K562 (cell line): ENCODE results near the gene PRDX3.

Experiments used
- CBFB ChIP-seq: sonication (generic); formaldehyde crosslinking; IDR thresholded peaks from 2 replicates; pipeline ENCODE4 v1.4.0; 2020; ENCODE audit warnings: mild to moderate bottlenecking, missing genetic modification reagents
- CTCF ChIP-seq, 3 experiments: IDR thresholded peaks in 2 of 3; conservative IDR thresholded peaks in 1 of 3; 2 replicates each; pipeline ENCODE4 v1.5.1; 2011 to 2012; ENCODE audit warnings: low read length in 3 of 3, mild to moderate bottlenecking in 3 of 3, control low read depth in 2 of 3, improper control_type of control experiment in 1 of 3, inconsistent platforms in 1 of 3, low read depth in 1 of 3, mixed read lengths in 1 of 3, moderate library complexity in 1 of 3; ENCODE audit not compliant: insufficient read depth in 2 of 3
- FOS ChIP-seq: IDR thresholded peaks from 3 replicates; pipeline ENCODE4 v1.6.1; 2011; ENCODE audit not compliant: insufficient read length; ENCODE audit errors: extremely low read depth
- HNRNPK ChIP-seq: fragments of 200-400 bp; formaldehyde crosslinking; IDR thresholded peaks from one replicate; pipeline ENCODE4 v1.6.1; 2018; ENCODE audit warnings: mild to moderate bottlenecking, low read depth, low read length; ENCODE audit not compliant: poor library complexity, severe bottlenecking
- KDM1A ChIP-seq, 2 experiments: fragments of 450-650 bp; IDR thresholded peaks; 2 replicates each; pipeline ENCODE4 v1.6.1; 2016; ENCODE audit warnings: mild to moderate bottlenecking in 2 of 2
- KDM4B ChIP-seq, 2 experiments: fragments of 450-650 bp in 1 of 2; sonication (generic) in 1 of 2; IDR thresholded peaks; 2 replicates each; pipeline ENCODE4 v1.6.1; 2016 to 2017; ENCODE audit warnings: borderline replicate concordance in 2 of 2, antibody characterized with exemption in 1 of 2, low read depth in 1 of 2, mild to moderate bottlenecking in 1 of 2
- MAX ChIP-seq: sonication (generic); formaldehyde crosslinking; IDR thresholded peaks from 2 replicates; pipeline ENCODE4 v1.9.0; 2022; ENCODE audit warnings: mild to moderate bottlenecking, missing genetic modification reagents
- POLR2B ChIP-seq: fragments of 450-650 bp; IDR thresholded peaks from 2 replicates; pipeline ENCODE4 v1.6.1; 2018; ENCODE audit warnings: low read depth; ENCODE audit not compliant: partially characterized antibody
- THAP7 ChIP-seq: fragments of 250-450 bp; sonication (Bioruptor Pico); IDR thresholded peaks from 2 replicates; pipeline ENCODE4 v1.5.0; 2021
- ZNF23 ChIP-seq: fragments of 250-450 bp; sonication (Bioruptor Pico); IDR thresholded peaks from 2 replicates; pipeline ENCODE4 v1.4.0; 2020; ENCODE audit warnings: mild to moderate bottlenecking

- TF ChIP-seq KDM4B (IDR thresholded peaks at IDR 0.05; ENCODE audit: borderline replicate concordance in 2 of 2, low read depth in 1 of 2) = no peak
- no peak for TF ChIP-seq CBFB
- no peak for TF ChIP-seq MAX (CRISPR knock-in tag)
- TF ChIP-seq CTCF (IDR thresholded peaks at IDR 0.05 in 2 of 3, conservative IDR thresholded peaks at IDR 0.05 in 1 of 3; ENCODE audit: insufficient read depth in 2 of 3, low read depth in 1 of 3, low read length in 3 of 3) = no peak
- no peak for TF ChIP-seq FOS
- TF ChIP-seq THAP7 = no peak
- no peak for TF ChIP-seq KDM1A (IDR thresholded peaks at IDR 0.05)
- no peak for TF ChIP-seq ZNF23 (CRISPR knock-in tag)
- TF ChIP-seq POLR2B = no peak
- no peak for TF ChIP-seq HNRNPK
Observed at GRCh38 chr10:119217401-119217800, 38.8 kb upstream of the PRDX3 start.
